Breast epithelium (tissue), 4 donors: ENCODE results near the gene EHD4. TPM values are rescaled to one million over a fixed set of nuclear protein-coding genes. Genes with fewer than 3 reads are reported as not detected.
A peak's percentile ranks its signal among the peaks of the same experiment; 100 is the strongest.

Experiments used
- DNase-seq, 2 donors: peaks; one replicate each; pipeline ENCODE4 v3.0.0-alpha.2; 2019; ENCODE audit warnings: low spot score in 2 of 2
- H3K27ac ChIP-seq, 2 donors: fragments of 200-600 bp; sonication (generic) in 1 of 2; one replicate each; pipeline ENCODE4 v1.5.1; 2016 to 2019; ENCODE audit warnings: mild to moderate bottlenecking in 1 of 2
- H3K27me3 ChIP-seq, 2 donors: fragments of 200-600 bp; sonication (generic) in 1 of 2; one replicate each; pipeline versions ENCODE4 v1.5.1 to v1.6.0; 2017 to 2019; ENCODE audit warnings: control low read depth in 1 of 2, mild to moderate bottlenecking in 1 of 2
- H3K36me3 ChIP-seq: fragments of 200-600 bp; one replicate; pipeline ENCODE4 v1.5.1; 2019
- H3K4me1 ChIP-seq, 2 donors: fragments of 200-600 bp; sonication (generic); one replicate each; pipeline ENCODE4 v1.5.1; 2016 to 2019; ENCODE audit warnings: control low read depth in 1 of 2
- H3K4me3 ChIP-seq, 3 donors: fragments of 200-600 bp; sonication (generic); 1 replicate in 2 of 3; 2 replicates in 1 of 3; pipeline ENCODE4 v1.5.1; 2016 to 2019; ENCODE audit warnings: mild to moderate bottlenecking in 3 of 3, moderate library complexity in 2 of 3
- H3K9me3 ChIP-seq, 2 donors: fragments of 200-600 bp; sonication (generic) in 1 of 2; one replicate each; pipeline ENCODE4 v1.5.1; 2016 to 2019; ENCODE audit warnings: control low read depth in 1 of 2
- CTCF ChIP-seq, 3 donors: fragments of 450-650 bp; IDR thresholded peaks; one replicate each; pipeline ENCODE4 v1.5.1; 2016 to 2017; ENCODE audit warnings: antibody characterized with exemption in 3 of 3, mild to moderate bottlenecking in 3 of 3, moderate library complexity in 3 of 3
- POLR2A ChIP-seq: fragments of 450-650 bp; IDR thresholded peaks from one replicate; pipeline ENCODE4 v1.6.1; 2016; ENCODE audit warnings: antibody characterized with exemption, mild to moderate bottlenecking, moderate library complexity
- POLR2AphosphoS5 ChIP-seq, 3 donors: sonication (generic); formaldehyde crosslinking; IDR thresholded peaks; one replicate each; pipeline ENCODE4 v1.6.1; 2017; ENCODE audit warnings: antibody characterized with exemption in 3 of 3
- intact Hi-C: fragments of 100-400 bp; cut with DNase I; formaldehyde crosslinking; loops from one replicate; pipeline ENCODE4 v1.15.1; 2023; ENCODE audit warnings: low total_unique reads
- total RNA-seq, 3 donors: library from RNA; depleted of rRNA; stranded (reverse); fragments of >200 nt; gene quantifications; one replicate each; pipeline ENCODE4 v1.1.0, GENCODE V29; 2016

Gene EHD4
- total RNA-seq, 3 donors from 2014 or later, result 30.2 to 30.5 (median 30.4) TPM

- intact Hi-C loops, result no loop called here
- Histone ChIP-seq H3K4me1 (no peaks in the 10 kb centered on the region), H3K27ac (peak overlapping the region in 1 of 2 donors; percentile 1), H3K27me3 (no peaks in the 10 kb centered on the region), H3K4me3 (no peak overlapping the region), H3K9me3 (no peaks in the 10 kb centered on the region), H3K36me3 (no peaks in the 10 kb centered on the region)
- TF ChIP-seq POLR2A, result no peak
- TF ChIP-seq CTCF (IDR thresholded peaks at IDR 0.05), result no peak
- TF ChIP-seq POLR2AphosphoS5 (IDR thresholded peaks at IDR 0.05), result no peak
- DNase-seq, result no peak
Measured at GRCh38 chr15:41957021-41957897, 15.1 kb downstream of the EHD4 start.

GRCh38 chr15:41955807-41956525 is 16.4 kb downstream of the EHD4 start:
- TF ChIP-seq POLR2A, result no peak
- no peak for TF ChIP-seq CTCF (IDR thresholded peaks at IDR 0.05)
- no peak for TF ChIP-seq POLR2AphosphoS5 (IDR thresholded peaks at IDR 0.05)
- peak overlapping the region in 2 of 3 donors; percentile 3 to 39 for H3K4me3 ChIP-seq

GRCh38 chr15:41955100-41955499 is 17.3 kb downstream of the EHD4 start:
- no peak for DNase-seq
- no peaks in the 10 kb centered on the region for H3K4me1 ChIP-seq
- H3K36me3 ChIP-seq, result no peaks in the 10 kb centered on the region
- no peak overlapping the region for H3K27ac ChIP-seq
- TF ChIP-seq POLR2A (no peak), POLR2AphosphoS5 (IDR thresholded peaks at IDR 0.05) (no peak)
- H3K9me3 ChIP-seq, result no peaks in the 10 kb centered on the region
- H3K4me3 ChIP-seq, result no peak overlapping the region
- H3K27me3 ChIP-seq, result no peaks in the 10 kb centered on the region
- intact Hi-C loops, result no loop called here

More at GRCh38 chr15:41955807-41956525, 16.4 kb downstream of the EHD4 start:
- Histone ChIP-seq H3K9me3 (no peaks in the 10 kb centered on the region), H3K36me3 (no peaks in the 10 kb centered on the region), H3K4me1 (no peaks in the 10 kb centered on the region), H3K27me3 (no peaks in the 10 kb centered on the region), H3K27ac (peak overlapping the region in 1 of 2 donors; percentile 28)
- intact Hi-C loops, result no loop called here
- no peak for DNase-seq

GRCh38 chr15:41954036-41954435 is 18.3 kb downstream of the EHD4 start:
- TF ChIP-seq CTCF (IDR thresholded peaks at IDR 0.05) (no peak), POLR2A (no peak)
- intact Hi-C loops, result no loop called here
- Histone ChIP-seq H3K4me1 (no peaks in the 10 kb centered on the region), H3K4me3 (no peak overlapping the region), H3K27me3 (no peaks in the 10 kb centered on the region), H3K9me3 (no peaks in the 10 kb centered on the region), H3K27ac (no peak overlapping the region), H3K36me3 (no peaks in the 10 kb centered on the region)
- DNase-seq, result no peak

GRCh38 chr15:41952013-41952563 is 20.3 kb downstream of the EHD4 start:
- intact Hi-C loops, result no loop called here
- TF ChIP-seq POLR2AphosphoS5 (IDR thresholded peaks at IDR 0.05), result no peak
- TF ChIP-seq CTCF (IDR thresholded peaks at IDR 0.05), result no peak
- TF ChIP-seq POLR2A, result no peak

More at GRCh38 chr15:41952013-41952563, 20.3 kb downstream of the EHD4 start:
- no peaks in the 10 kb centered on the region for H3K4me1 ChIP-seq
- H3K9me3 ChIP-seq, result no peaks in the 10 kb centered on the region
- DNase-seq, result no peak
- H3K36me3 ChIP-seq, result no peaks in the 10 kb centered on the region
- no peak overlapping the region for H3K4me3 ChIP-seq
- peak overlapping the region in 1 of 2 donors; percentile 8 for H3K27ac ChIP-seq
- no peaks in the 10 kb centered on the region for H3K27me3 ChIP-seq
